Measurements from ENCODE around the gene COL2A1.

The COL2A1 gene

DNA sequence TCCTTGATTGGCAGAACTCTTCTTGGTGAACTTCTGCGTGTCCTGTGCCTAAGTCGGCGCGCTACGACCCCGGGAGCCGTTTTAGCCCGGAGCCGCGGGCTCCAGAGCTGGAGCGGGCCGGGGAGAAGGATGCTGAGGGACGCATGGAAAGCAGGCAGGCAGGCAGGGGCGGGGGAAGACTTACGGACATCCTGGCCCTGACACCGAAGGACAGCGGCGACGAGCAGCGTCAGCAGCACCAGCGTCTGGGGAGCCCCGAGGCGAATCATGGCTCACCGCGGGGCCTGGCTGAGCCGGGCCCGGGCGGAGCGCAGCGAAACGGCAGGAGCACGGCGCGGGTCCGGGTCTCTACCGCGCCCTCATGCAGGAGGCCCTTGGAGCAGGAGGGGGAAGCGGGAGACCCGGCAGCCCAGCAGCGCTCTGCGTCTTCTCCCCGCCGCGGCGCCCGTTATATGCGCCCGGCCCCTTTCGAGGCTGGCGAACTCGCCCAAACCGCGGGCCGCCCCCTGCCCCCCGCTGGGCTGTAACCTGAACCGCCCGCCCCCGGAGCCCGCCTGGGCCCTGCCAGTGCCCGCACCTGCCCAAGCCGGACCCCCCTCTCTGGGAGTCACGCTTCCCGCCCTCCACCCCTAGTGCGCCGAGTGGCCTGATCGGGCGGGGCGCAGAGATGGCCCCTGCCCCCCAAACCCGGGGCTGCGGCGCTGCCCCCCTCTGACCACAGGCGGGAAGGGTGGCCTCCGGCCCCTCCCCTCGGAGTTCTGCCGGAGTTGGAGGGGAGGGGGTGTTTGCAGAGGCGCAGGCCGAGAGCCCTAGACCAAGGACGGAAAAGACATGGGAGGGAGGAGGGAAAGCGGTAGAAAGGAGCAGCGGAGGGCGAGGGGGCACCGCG, at the start of gene COL2A1:
Gene COL2A1, minus strand, starts transcription at position 424 of the 889 bp plus-strand sequence. Its CDS starts 155 bp downstream, at position 269.
- peak within 1 kb of the TSS; percentile 37 for H3K4me3 ChIP-seq (ENCODE audit: low read depth, low read length)
- no peak for DNase-seq (ENCODE audit: low read depth)

DNA sequence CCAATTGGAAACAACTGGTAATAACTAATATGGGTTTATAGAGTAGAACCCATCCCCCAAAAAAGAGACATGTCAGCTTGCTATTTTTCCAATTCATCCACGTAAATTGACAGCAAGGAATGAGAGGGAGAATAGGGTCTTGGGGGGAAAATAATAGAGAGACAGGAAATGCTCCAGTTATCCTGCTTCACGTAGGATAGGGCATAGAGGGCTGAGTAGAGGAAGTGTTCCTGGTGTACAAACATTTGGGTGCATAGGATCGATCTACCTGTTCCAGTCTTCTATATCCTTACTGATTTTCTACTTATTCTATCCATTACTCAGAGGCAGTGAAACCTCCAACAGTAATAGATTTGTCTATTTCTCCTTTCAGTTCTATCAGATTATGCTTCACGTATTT, 49.6 kb upstream of the COL2A1 start:
- no peak overlapping the region for H3K4me3 ChIP-seq (ENCODE audit: low read depth, low read length)
- no peak for DNase-seq (ENCODE audit: low read depth)

DNA sequence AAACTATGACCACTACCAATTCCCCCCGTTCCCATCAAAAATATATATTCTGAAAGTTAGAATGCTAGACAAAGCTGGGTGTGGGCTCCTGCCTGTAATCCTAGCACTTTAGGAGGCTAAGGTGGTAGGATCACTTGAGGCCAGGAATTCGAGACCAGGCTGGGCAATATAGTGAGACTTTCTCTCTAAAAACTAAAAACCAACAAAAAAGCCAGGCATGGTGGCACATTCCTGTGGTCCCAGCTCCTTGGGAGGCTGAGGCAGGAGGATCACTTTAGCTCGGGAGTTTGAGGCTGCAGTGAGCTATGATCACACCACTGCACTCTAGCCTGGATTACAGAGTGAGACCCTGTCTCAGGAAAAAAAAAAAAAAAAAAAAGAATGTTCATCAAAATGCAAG, 48.8 kb upstream of the COL2A1 start:
- DNase-seq (ENCODE audit: low read depth): no peak

DNA sequence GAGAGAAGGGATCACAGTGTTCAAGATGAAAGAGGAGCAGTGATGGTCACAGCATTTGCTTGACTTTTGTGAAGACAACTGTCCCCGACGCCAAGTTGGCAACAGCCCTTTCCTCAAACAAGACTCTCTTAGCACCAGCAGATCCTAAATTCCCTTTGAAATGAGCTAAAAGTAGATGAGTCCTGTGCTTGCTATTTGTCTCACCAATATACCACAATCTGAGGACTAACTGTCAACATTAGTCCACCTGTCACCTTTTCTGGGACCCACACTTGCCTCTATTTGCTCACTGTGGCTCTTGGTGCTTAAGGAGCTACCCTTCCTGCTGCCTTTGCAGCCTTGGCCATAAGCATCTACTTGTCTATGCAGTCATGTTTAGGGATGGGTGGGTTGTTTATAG, 47.4 kb upstream of the COL2A1 start:
- no peak overlapping the region for H3K4me3 ChIP-seq (ENCODE audit: low read depth, low read length)
- DNase-seq (ENCODE audit: low read depth): no peak

More for the DNA sequence above, 48.8 kb upstream of the COL2A1 start:
- H3K4me3 ChIP-seq (ENCODE audit: low read depth, low read length): no peak overlapping the region

DNA sequence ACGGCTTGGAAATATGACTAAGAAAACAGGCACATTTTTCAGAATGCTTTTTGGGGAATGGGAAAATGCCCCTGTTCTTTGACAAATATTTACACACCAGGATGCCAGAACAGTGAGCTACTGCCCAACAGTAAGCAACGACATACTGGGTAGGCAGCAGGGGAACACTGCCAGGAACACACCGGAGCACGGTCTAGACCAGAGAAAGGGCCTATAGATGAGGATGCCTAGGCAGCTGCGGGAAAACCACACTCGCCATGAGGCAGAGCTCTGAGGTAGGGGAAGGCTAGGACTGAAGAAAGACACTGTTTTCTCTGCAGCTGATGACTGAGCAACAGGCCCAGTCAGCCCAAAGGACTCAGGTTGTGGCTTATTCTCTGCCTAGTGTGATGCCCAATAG, 45.9 kb upstream of the COL2A1 start:
- DNase-seq (ENCODE audit: low read depth): no peak
- H3K4me3 ChIP-seq (ENCODE audit: low read depth, low read length): no peak overlapping the region

DNA sequence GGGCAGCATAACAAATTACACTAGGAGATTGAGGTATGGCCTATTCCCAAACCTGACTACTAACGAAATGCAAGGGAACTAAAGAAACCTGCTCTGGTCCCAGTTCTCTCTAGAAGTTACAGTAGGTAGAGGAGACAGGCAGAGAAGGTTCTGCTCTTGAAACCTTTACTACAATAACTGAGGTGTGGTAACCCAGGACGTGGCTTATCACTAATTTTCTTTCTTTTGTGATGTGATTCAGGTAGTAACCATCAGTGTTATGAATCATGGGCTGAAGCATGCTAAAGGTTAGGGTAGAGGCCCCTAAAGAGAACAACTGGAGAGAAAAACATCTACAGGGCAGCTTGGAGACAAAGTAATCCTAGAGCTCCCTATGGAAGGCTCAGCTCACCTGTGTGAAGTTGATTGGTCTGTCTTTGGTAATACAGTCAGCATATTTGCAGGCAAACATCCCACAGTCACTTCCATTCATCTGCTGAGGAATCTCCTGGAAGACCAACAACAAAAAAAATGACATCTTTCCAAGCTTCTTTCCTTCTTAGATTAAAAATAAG, 41.8 kb upstream of the COL2A1 start:
- no peak overlapping the region for H3K4me3 ChIP-seq (ENCODE audit: low read depth, low read length)
- no peak for DNase-seq (ENCODE audit: low read depth)

DNA sequence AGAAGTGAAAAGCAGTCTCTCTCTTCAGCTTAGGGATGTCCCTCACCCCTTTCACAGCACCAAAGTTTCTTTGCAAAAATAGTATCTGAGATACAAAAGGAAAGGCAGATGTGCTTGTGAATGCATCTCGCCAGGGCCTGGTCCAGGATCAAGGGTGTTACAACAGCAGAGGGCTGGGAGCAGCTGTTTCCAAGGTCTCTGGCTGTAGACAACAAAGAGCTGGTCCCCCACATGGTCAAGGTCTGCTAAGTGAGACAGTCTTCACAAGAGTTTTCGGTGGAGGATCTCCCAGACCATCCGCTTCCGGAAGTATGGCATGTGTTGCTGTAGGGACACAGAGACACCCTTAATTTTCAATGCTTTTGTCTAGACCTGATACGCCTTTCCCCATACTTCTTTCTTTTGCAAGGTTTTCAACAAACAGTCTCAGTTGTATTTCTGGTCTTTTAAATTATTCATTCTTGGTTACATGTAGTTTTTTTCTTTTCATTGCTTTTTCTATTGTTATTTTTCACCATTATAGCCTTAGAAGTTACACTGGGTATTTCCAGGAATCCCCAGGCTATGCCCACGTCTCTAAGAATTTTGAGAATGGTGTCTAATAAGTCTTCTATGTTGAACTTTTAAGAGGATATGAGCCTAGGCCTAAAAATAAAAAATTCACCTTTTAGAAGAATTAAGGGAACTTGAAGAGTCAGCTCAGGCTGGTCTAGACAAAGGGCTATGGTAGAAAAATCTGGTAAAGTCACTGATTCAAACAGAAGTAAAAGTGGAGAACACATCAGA, 41.0 kb upstream of the COL2A1 start:
- no peak for DNase-seq (ENCODE audit: low read depth)
- H3K4me3 ChIP-seq (ENCODE audit: low read depth, low read length): no peak overlapping the region

DNA sequence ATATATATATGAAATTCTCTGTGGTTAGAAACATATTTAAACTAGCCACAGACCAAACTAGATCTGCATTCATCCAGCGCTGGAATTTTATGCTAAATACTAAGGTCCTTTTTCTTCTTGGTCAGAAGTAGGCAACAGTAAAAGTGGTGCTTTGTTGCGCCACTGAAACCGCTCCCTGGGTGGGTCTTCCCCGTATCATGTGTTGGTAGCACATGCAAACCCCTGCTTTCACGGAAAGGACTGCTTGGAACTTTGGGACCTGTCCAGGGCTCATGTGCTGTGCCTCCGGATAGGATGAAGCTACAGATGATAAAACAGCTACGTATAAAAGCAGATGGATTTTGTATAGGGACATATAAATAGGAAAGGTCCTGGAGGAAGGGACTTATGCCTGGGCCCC, 40.1 kb upstream of the COL2A1 start:
- no peak for DNase-seq (ENCODE audit: low read depth)
- H3K4me3 ChIP-seq (ENCODE audit: low read depth, low read length): no peak overlapping the region

DNA sequence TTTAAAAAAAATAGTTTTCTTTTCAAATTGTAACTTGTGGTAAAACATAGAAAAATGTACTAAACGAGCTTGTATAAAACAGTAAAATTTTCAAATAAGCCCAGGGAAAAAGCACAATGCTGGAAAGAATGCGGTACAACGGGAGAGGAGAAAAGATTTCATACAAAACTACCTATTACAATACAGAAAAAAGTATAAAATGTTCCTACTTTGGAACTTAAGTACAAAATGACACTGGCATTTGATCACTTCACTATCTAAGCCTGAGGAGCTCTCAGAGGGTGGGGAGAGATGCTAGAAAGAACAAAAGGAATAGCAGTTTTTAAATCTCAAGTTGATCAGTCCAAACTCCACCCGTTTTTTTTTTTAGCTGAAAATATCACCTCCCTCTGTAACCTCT, 39.5 kb upstream of the COL2A1 start:
- no peak overlapping the region for H3K4me3 ChIP-seq (ENCODE audit: low read depth, low read length)
- no peak for DNase-seq (ENCODE audit: low read depth)

DNA sequence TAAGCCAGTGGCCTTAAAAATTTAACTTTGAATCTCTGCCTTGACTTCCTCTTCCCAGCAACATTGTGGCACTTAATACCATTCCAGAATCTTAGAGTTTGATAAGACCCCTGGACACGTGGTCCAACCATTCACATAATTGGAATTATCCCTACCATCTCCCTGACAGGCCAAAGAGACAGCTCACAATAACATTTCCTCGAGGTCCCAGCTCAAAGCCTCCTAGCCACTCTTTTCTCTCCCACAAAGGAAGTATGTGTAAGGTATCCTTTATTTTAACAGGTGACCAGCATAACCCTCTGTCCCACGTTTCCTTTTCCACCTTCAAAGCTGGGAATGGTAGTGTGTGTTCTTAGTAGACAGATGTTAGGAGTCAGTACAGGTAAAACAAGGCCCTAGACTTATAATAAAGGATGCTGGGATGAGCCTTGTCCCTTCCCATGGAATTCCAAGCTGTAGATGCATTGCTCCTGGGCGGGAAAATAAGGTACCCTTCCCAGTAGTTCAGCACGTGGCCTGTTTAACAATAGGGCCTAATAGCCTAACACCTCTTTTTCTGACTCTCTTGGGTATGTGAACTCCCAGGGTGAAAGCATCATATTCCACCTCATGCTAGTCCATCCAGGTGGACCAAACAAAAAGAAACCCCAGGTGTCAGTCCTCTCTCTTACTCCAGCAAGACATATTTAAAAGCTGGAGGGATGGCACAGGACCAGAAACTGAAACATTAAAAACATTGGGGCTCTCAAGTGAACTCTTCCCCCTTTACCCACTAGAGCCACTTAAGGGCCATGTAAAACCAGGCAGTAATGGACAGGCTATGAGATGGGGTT, 37.5 kb upstream of the COL2A1 start:
- H3K4me3 ChIP-seq (ENCODE audit: low read depth, low read length): no peak overlapping the region
- no peak for DNase-seq (ENCODE audit: low read depth)

DNA sequence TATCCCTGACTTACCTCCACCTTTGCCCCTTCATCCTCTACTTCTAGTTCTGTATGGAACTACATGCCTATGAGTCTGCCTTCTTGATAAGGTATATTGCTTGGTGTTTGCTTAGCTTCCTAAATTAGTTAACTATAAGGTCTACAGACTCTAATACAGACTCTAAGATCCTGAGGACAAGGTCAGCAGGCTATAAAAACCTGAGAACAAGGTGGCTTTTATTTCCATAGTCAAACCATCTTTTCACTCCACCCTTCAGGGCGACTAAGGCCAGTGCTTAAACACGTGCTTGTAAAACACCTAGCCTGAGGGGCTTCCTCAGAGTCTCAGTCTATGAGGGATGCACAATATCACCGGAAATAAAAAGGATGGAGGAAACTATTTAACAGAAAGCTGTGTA, 36.1 kb upstream of the COL2A1 start:
- H3K4me3 ChIP-seq (ENCODE audit: low read depth, low read length): no peak overlapping the region
- no peak for DNase-seq (ENCODE audit: low read depth)

DNA sequence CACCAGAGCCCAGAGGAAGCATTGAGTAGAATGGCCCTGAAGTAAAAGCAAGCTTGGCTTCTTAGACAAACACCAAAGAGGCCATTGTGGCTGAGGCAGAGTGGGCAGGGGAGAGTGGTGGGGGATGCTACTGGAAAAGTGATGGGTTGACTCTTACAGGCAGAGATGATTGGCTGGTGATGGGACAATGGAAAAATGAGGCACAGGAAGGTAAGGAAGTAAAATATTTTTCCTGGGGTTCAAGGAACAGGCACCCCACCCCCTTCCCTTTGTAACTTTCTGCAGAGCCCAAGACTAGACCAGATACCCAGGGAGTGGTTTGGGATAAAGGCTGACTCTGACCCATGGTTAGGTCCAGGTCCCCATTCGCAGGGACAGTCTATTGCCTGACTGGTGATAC, 34.9 kb upstream of the COL2A1 start:
- no peak for DNase-seq (ENCODE audit: low read depth)
- no peak overlapping the region for H3K4me3 ChIP-seq (ENCODE audit: low read depth, low read length)

DNA sequence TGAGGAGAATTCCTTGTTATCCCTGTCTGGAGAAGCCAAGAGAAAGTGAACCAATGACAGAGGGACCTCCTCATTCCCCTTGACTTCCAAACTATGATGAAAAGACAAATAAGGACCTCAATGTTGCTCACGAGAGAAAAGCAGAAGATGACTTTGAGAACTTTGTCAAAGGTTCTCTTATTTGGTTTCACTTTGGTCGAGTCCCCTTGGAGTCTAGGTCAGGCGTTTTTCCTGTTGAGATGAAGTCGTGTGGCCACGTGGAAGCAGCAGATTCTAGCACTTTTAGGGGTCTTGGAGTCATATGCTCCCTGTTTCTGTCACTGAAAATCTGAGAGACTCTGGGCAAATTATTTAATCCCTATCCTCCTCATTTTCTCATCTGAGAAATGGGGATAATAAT, 33.8 kb upstream of the COL2A1 start:
- no peak overlapping the region for H3K4me3 ChIP-seq (ENCODE audit: low read depth, low read length)
- no peak for DNase-seq (ENCODE audit: low read depth)

DNA sequence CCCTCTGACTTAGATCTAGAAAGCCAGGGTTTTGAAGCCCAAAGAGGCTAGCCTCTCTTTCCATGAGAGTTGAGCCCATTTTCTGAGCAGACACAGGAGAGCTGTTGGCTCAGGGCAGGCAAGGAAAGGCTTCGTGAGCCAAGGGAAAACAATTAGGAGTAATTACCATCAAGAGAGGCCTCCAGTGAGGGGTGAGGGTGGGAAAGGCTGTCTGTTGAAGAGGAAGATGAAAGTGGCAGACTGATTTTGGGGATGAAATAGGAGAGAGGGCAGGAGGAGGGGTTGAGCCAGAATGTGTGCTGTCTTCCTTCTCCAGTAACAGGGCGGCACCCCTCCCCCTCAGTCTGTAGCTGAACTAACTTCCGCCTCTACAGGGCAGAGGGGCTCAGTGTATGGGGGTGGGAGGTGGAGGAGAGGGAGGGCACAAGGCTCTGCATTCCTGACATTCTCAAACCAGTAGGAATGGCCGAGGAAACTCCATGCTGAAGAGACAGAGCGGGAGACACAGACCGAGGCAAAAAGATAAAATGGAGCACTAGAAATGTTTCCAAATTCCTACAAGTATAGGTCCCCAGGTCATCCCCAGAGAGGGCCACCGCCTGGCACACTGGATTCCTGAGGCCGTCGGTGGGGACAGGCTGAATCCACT, 33.1 kb upstream of the COL2A1 start:
- H3K4me3 ChIP-seq (ENCODE audit: low read depth, low read length): no peak overlapping the region
- no peak for DNase-seq (ENCODE audit: low read depth)

DNA sequence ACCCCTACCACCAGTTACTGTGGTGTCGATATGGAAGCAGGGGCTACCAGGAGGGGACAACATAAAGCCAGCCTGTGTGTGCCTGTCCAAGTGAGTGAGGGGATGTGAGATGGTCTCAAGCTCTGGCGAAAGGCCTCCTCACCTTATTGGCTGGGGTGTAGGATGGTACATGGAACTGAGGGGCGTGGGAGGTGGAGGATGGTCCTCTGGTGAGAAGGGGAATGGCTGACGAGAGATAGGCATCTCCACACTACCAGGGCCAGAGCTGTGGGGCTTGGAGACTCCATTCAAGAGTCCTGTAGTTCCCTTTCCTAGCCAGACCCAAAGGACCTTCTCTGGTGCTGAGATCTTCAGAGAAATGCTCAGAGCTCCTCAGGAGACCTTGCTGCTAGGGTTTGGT, 32.5 kb upstream of the COL2A1 start:
- DNase-seq (ENCODE audit: low read depth): no peak
- no peak overlapping the region for H3K4me3 ChIP-seq (ENCODE audit: low read depth, low read length)

DNA sequence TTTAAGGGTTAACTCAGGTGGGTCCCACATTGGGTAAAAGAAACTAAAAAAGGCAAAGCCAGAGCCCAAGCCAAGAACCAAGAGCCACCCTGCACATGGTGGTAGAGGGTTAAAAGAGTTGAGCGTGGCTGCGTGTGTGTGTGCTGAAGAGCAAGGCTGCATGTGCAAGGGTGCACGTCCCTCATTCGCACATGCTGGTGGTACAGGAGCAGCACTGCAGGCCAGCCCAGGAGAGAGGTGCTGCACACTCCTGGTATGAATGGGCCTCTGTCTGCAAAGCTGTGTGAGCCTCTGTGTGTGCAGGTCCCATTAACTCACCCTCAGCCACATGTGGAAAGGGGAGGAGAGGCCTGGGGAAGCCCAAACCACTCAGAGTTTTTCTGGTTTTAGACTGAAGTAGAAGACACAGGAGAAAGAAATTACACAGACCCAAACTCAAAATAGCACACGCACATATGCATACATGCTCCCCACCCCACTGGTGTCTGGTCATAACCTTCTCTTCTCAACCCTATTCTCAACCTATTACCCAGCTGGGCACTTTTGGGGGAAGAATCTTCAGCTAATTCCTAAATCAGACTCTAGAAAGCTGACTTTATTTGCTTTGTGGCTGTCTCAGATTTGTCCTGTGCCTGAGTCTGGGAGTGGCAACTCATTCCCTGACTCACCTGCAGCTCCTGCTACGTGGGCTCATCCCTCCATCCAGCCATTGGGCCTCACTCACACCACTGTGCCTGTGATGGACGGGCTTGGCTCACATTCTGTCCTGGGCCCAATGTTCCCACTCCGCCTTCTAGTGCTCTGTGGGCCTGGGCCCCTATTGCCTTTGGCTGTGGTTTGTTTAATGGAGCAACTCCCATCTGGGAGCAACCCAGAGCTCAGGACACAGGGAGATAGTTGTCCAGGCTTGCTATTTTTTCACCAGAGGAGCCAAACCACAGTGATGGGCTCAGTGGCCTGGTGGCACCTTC, 30.8 kb upstream of the COL2A1 start:
- DNase-seq (ENCODE audit: low read depth): no peak
- H3K4me3 ChIP-seq (ENCODE audit: low read depth, low read length): no peak overlapping the region

DNA sequence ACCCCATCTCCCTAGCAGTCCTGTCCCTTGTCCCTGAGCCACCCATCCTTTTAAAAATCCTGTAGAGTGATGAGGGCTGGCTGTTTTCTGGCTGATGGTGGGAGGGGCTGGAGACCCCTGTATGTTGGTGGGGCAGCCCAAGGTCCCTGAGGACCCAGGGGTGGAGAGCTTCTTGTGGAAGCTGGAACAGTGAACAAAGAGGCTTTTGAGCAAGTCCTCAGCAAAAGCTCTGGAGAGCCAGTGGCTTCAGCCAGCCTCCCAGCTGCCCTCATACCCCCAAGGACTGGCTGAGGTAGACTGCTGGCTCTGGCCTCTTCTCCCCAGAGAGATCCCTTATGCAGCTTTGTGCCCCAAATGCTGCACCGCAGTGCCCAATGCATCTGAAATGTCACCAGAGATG, 29.2 kb upstream of the COL2A1 start:
- no peak for DNase-seq (ENCODE audit: low read depth)
- H3K4me3 ChIP-seq (ENCODE audit: low read depth, low read length): no peak overlapping the region

DNA sequence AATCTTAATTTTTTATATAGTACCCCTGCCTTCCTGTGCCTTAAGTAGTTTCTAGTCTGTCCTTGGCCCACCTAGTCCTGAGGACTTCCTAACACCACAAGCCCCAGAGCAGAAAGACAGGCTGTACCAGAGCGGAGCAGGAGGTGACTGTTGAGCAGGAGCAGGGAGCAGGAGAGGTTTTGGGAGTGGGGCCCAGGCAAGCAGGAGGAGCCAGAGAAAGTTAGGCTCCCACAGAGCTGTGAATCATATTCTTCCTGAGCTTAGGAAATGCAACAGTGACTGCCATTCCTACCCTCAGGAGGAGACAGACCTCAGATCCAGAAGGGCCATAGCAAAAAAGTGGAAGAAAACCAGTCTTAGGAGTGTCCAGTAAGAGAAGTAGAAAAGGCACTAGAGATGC, 28.3 kb upstream of the COL2A1 start:
- DNase-seq (ENCODE audit: low read depth): no peak
- H3K4me3 ChIP-seq (ENCODE audit: low read depth, low read length): no peak overlapping the region

Measured in skeletal muscle cell (primary cell).